SH-SY5Y (cell line): ENCODE results near the gene GPR137.

Experiments used
- GATA2 ChIP-seq: IDR thresholded peaks from 2 replicates; pipeline ENCODE4 v1.6.1; 2011; ENCODE audit warnings: mild to moderate bottlenecking, low read depth, low read length
- GATA3 ChIP-seq: IDR thresholded peaks from 2 replicates; pipeline ENCODE4 v1.6.1; 2011; ENCODE audit warnings: low read depth, mild to moderate bottlenecking, low read length, moderate library complexity

GRCh38 chr11:64240435-64241240 lies 45.0 kb upstream of the GPR137 start, which contains the start of gene FKBP2:
- TF ChIP-seq GATA2, result no peak
- no peak for TF ChIP-seq GATA3
